T-helper 2 cell treated with Interferon-gamma antibody and Interleukin-4, amounts not matched to agents 5 μg/mL and 100 μg/mL, for 36 hours (primary cell): ENCODE data around the gene KIF17.

Source experiments
- DNase-seq: peaks from one replicate; pipeline ENCODE4 v3.0.0; 2021; ENCODE audit warnings: low spot score
- H3K27ac Mint-ChIP-seq: one replicate; pipeline ENCODE4 v1.8.0; 2021; ENCODE audit warnings: mild to moderate bottlenecking, mixed read lengths
- H3K27me3 Mint-ChIP-seq: one replicate; pipeline ENCODE4 v1.8.0; 2021; ENCODE audit warnings: low read depth, mixed read lengths
- H3K36me3 Mint-ChIP-seq: one replicate; pipeline ENCODE4 v1.8.0; 2021; ENCODE audit warnings: low read depth, mixed read lengths
- H3K4me1 Mint-ChIP-seq: one replicate; pipeline ENCODE4 v1.8.0; 2021; ENCODE audit warnings: low read depth, mixed read lengths
- H3K4me3 Mint-ChIP-seq: one replicate; pipeline ENCODE4 v1.8.0; 2022; ENCODE audit warnings: mild to moderate bottlenecking, moderate library complexity, mixed read lengths
- H3K9me3 Mint-ChIP-seq: one replicate; pipeline ENCODE4 v1.8.0; 2021; ENCODE audit warnings: mixed read lengths

KIF17 gene

GRCh38 chr1:20698195-20698910 is 19.5 kb downstream of the KIF17 start:
- no peaks in the 10 kb centered on the region for H3K9me3 Mint-ChIP-seq
- H3K4me3 Mint-ChIP-seq: no peak overlapping the region
- H3K4me1 Mint-ChIP-seq: peaks cover 7% of the 10 kb centered on the region
- H3K27me3 Mint-ChIP-seq: peaks cover 16% of the 10 kb centered on the region
- DNase-seq: no peak
- H3K36me3 Mint-ChIP-seq: no peaks in the 10 kb centered on the region
- no peak overlapping the region for H3K27ac Mint-ChIP-seq

DNA sequence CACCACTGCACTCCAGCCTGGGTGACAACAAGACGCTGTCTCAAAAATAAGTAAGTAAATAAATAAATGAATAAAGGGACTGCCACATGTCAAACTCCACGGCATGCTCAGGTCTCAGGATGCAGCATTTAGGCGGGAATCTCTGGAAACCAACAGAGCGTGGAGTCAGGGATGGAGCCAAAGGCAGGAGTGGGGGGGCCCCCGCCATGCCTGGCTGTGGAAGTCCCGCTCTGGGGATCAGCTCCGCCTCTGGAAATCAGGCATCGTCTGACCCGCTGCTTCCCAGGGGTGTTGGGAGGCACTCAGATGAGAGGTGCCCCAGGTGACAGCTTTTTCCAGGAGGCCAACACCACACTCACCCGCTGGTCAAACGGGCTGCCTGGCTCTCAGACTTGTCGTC is 20.2 kb downstream of the KIF17 start:
- peaks cover 16% of the 10 kb centered on the region for H3K27me3 Mint-ChIP-seq
- no peaks in the 10 kb centered on the region for H3K9me3 Mint-ChIP-seq
- H3K4me1 Mint-ChIP-seq: peaks cover 7% of the 10 kb centered on the region
- H3K36me3 Mint-ChIP-seq: no peaks in the 10 kb centered on the region
- no peak overlapping the region for H3K27ac Mint-ChIP-seq
- H3K4me3 Mint-ChIP-seq: no peak overlapping the region
- DNase-seq: no peak

DNA sequence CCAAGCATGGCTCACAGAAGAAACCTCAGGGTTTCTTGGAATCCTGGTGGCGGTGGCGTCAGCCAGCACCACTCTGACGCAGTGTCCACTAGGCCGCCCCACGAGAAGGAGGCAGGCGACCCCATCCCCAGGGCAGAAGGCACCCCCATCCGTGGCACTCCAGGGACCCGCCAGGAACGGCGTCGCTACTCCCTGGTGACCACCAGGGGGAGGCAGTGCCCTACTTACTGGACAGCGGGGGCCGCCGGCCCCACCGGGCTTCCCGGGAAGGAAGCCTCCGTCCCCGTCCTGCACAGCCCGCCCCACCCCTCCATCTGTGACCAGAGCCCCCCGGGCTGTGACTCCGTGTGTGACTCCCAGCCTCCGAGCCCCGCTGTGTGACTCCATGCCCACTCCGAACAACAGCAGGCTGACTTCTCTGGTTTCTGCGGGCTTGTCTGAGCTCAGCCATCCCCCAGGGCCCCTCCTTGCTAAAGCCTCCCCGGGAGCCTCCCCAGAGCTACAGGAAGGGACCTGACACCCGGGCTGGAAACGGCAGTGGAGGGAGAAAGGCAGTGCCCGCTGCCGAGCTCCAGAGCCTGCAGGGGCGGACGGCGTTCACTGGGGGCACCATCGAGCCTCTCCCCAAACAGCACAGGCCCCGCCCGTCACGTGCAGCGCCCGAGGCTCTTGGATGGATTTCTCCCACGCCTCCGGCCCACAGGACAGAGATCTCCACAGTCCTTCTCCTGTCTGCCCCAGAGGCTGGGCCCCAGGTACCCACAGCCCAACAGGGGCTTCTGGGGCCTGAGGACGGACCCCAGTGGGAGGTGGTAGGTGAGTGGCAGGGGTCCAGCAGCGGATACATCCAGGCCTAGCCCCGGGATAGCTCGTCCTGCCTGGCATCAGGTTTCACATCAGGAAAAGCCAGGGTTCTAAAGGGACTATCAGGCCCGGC is 21.1 kb downstream of the KIF17 start:
- no peaks in the 10 kb centered on the region for H3K9me3 Mint-ChIP-seq
- peaks cover 20% of the 10 kb centered on the region for H3K27me3 Mint-ChIP-seq
- peak; percentile 61 for DNase-seq
- H3K4me1 Mint-ChIP-seq: peaks cover 7% of the 10 kb centered on the region
- H3K4me3 Mint-ChIP-seq: peak overlapping the region; percentile 87
- no peak overlapping the region for H3K27ac Mint-ChIP-seq
- no peaks in the 10 kb centered on the region for H3K36me3 Mint-ChIP-seq

GRCh38 chr1:20695515-20695914 is 22.3 kb downstream of the KIF17 start:
- no peak overlapping the region for H3K27ac Mint-ChIP-seq
- H3K4me3 Mint-ChIP-seq: no peak overlapping the region
- H3K27me3 Mint-ChIP-seq: peaks cover 20% of the 10 kb centered on the region

DNA sequence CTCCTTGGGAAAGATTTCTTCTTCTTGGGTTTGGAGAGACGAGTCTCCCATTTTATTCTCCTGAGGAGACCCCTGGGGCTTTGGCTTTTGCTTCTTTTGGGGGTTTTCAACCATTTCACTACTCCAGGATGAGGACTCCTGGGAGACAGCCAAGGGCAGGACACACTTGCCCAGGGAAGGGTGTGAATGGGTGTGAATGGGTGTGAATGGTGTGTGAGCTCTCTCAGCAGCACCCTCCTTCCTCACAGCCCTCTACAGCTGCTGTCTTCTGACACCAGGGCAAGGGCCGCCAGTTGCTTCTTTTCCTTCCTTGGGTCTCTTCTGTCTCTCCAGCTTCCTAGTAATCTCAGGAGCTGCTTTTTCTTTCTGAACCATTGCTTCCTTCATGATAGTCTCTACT is 24.2 kb downstream of the KIF17 start:
- H3K4me3 Mint-ChIP-seq: no peak overlapping the region
- peaks cover 7% of the 10 kb centered on the region for H3K4me1 Mint-ChIP-seq
- no peaks in the 10 kb centered on the region for H3K36me3 Mint-ChIP-seq
- no peaks in the 10 kb centered on the region for H3K9me3 Mint-ChIP-seq
- H3K27me3 Mint-ChIP-seq: peaks cover 20% of the 10 kb centered on the region
- H3K27ac Mint-ChIP-seq: no peak overlapping the region
- DNase-seq: no peak

More at GRCh38 chr1:20695515-20695914, 22.3 kb downstream of the KIF17 start:
- Mint-ChIP-seq H3K36me3 (no peaks in the 10 kb centered on the region), H3K4me1 (peaks cover 7% of the 10 kb centered on the region), H3K9me3 (no peaks in the 10 kb centered on the region)
- DNase-seq: no peak

GRCh38 chr1:20691872-20692271 is 25.9 kb downstream of the KIF17 start:
- H3K27ac Mint-ChIP-seq: peak overlapping the region; percentile 4
- DNase-seq: no peak
- no peaks in the 10 kb centered on the region for H3K9me3 Mint-ChIP-seq
- peaks cover 23% of the 10 kb centered on the region for H3K27me3 Mint-ChIP-seq
- no peak overlapping the region for H3K4me3 Mint-ChIP-seq
- no peaks in the 10 kb centered on the region for H3K36me3 Mint-ChIP-seq
- peaks cover 5% of the 10 kb centered on the region for H3K4me1 Mint-ChIP-seq

DNA sequence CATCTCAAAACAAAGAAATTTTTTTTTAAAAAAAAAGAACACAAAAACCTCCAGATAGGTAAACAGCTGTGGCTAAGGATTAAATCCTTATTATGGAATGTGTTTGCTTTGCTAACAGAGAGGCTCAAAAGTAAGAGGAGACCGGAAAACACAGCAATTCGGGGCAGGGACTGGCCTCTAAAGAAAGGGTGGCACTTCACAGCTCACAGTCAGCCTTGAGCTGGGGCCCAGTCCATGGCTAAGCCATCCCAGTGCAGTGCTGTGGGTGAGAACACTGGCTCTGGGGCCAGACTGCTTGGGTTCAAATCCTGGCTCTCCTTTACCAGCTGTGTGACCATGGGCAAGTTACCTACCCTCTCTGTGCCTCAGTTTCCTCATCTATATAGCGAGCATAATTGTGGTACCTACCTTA is 28.2 kb downstream of the KIF17 start:
- DNase-seq: no peak
- Mint-ChIP-seq H3K27me3 (peaks cover 22% of the 10 kb centered on the region), H3K36me3 (no peaks in the 10 kb centered on the region), H3K9me3 (no peaks in the 10 kb centered on the region), H3K4me3 (no peak overlapping the region), H3K27ac (no peak overlapping the region), H3K4me1 (no peaks in the 10 kb centered on the region)

DNA sequence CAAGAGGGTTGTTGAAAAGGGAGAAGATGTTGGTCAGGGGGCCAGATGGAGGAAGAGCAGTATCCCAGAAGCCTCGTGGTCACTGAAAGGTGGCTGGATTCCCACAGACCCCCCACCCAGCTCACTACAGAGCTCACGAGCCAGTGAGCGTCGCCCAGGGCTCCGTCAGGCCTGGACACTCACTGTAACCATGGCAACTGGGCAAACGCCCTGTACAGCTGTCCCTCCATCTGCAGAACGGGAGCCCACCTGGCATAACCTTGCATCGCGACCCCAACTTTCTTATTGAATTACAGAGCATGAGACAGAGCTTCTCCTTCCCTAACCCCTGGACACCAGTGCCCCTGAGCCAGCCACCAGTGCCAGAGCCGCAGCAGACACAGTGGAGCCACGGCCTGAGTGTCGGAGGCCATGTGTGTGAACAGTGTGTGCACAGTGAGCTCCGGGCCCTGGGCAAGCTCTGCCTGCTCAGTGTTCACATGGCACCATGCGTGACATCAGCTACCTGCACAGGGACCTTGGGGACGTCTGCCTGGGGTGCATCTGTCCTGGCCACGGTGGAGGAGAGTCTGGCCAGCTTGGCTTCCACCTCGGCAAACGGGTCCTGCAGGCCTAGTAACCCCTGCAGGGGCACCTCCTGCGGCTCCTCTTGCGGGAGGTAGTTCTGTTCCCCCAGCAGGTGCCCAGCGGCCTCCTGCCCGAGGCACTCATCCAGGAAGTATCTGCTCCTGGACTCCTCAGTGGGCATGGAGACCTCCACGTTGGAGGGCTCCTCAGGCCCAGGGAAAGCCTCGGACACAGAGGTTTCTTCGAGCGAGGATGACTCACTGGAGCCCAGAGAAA is 30.7 kb downstream of the KIF17 start:
- Mint-ChIP-seq H3K4me3 (no peak overlapping the region), H3K27ac (no peak overlapping the region), H3K9me3 (no peaks in the 10 kb centered on the region), H3K27me3 (peaks cover 25% of the 10 kb centered on the region), H3K36me3 (no peaks in the 10 kb centered on the region), H3K4me1 (peaks cover 4% of the 10 kb centered on the region)
- no peak for DNase-seq

DNA sequence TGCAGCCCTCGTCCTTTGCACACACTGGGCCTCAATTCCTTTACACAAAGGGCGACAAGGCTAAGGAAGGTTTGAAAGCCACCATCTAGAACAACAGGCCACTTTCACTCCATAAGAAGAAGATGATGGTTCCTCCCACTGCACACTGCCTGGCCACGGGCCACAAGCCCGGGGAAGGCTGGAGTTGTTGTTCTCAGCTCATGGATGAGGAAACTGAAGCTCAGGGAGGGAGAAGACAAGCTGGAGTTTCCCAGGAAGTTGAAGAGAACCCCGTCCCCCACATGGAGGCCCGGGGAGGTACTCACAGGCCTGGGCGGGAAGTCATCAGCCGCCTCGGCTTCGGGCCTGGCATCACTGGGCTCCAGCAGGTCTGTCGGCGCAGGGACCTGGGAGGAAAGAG is 32.1 kb downstream of the KIF17 start:
- H3K4me3 Mint-ChIP-seq: no peak overlapping the region
- DNase-seq: no peak
- peaks cover 29% of the 10 kb centered on the region for H3K27me3 Mint-ChIP-seq
- no peaks in the 10 kb centered on the region for H3K36me3 Mint-ChIP-seq
- no peak overlapping the region for H3K27ac Mint-ChIP-seq
- H3K9me3 Mint-ChIP-seq: no peaks in the 10 kb centered on the region
- H3K4me1 Mint-ChIP-seq: peaks cover 4% of the 10 kb centered on the region

DNA sequence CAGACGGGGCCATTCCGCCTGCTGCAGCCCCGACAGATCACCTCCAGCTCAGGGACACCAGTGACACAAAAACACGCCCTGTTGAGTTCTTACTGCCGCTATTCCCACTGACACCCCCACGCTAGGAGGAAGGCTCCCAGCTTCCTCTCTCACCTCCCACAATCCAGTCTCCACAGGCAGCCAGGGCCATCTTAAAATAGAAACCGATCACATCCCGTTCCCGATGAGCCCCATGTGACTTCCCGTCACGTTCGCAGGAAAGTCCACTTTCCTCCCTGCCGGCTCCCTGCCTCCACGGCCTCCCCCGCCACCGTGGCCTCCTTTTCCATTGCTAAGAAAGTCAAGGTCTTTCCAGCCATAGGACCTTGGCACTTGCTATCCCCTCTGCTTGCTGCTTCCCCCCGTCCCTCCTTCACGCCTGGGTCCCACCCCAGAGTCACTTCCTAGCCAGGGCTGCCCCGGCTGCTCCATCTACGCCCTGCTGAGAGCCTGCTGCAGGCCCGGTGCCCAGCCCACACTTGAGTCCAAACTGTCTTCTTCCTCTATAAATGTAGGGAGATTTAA is 32.6 kb downstream of the KIF17 start:
- Mint-ChIP-seq H3K27me3 (peaks cover 33% of the 10 kb centered on the region), H3K36me3 (no peaks in the 10 kb centered on the region), H3K4me1 (peaks cover 4% of the 10 kb centered on the region), H3K4me3 (no peak overlapping the region), H3K27ac (no peak overlapping the region), H3K9me3 (no peaks in the 10 kb centered on the region)
- no peak for DNase-seq

GRCh38 chr1:20684651-20685050 is 33.2 kb downstream of the KIF17 start:
- no peak for DNase-seq
- Mint-ChIP-seq H3K27me3 (peaks cover 38% of the 10 kb centered on the region), H3K4me1 (peaks cover 4% of the 10 kb centered on the region), H3K4me3 (no peak overlapping the region), H3K9me3 (no peaks in the 10 kb centered on the region), H3K27ac (no peak overlapping the region), H3K36me3 (no peaks in the 10 kb centered on the region)

- no peaks in the 10 kb centered on the region for H3K9me3 Mint-ChIP-seq
- peaks cover 42% of the 10 kb centered on the region for H3K27me3 Mint-ChIP-seq
- H3K4me3 Mint-ChIP-seq: no peak overlapping the region
- H3K27ac Mint-ChIP-seq: no peak overlapping the region
- H3K4me1 Mint-ChIP-seq: peaks cover 4% of the 10 kb centered on the region
- DNase-seq: no peak
- H3K36me3 Mint-ChIP-seq: no peaks in the 10 kb centered on the region
These were observed 33.7 kb downstream of the KIF17 start for GRCh38 chr1:20684050-20684620.

- DNase-seq: no peak
- H3K9me3 Mint-ChIP-seq: no peaks in the 10 kb centered on the region
- H3K27me3 Mint-ChIP-seq: peaks cover 47% of the 10 kb centered on the region
- H3K36me3 Mint-ChIP-seq: no peaks in the 10 kb centered on the region
- peaks cover 8% of the 10 kb centered on the region for H3K4me1 Mint-ChIP-seq
- H3K4me3 Mint-ChIP-seq: no peak overlapping the region
- H3K27ac Mint-ChIP-seq: no peak overlapping the region
These were observed 34.2 kb downstream of the KIF17 start for GRCh38 chr1:20683614-20684013.
